Adipocyte (in vitro differentiated cells): ENCODE results near the gene EHMT1.
"Not testable (repeated sequence)": the region's sequence is repeated elsewhere in the genome, so short reads cannot be mapped to it uniquely, and the experiment has no call there.

ENCODE experiments used
- DNase-seq: peaks from one replicate; pipeline ENCODE4 v3.0.0-alpha.2; 2015; ENCODE audit warnings: low read depth
- H3K27me3 ChIP-seq: replicated peaks from 2 replicates; pipeline ENCODE4 v1.7.0; 2013; ENCODE audit warnings: mild to moderate bottlenecking, low read length, moderate library complexity; ENCODE audit not compliant: control insufficient read depth, insufficient read depth
- H3K36me3 ChIP-seq: 2 replicates; pipeline ENCODE4 v1.7.0; 2013; ENCODE audit warnings: low read length, mild to moderate bottlenecking, moderate library complexity; ENCODE audit not compliant: control insufficient read depth, insufficient read depth, severe bottlenecking
- H3K4me1 ChIP-seq: 2 replicates; pipeline ENCODE4 v1.7.0; 2013; ENCODE audit warnings: mild to moderate bottlenecking, low read length, moderate library complexity; ENCODE audit not compliant: control insufficient read depth, insufficient read depth
- H3K4me3 ChIP-seq: 2 replicates; pipeline ENCODE4 v1.7.0; 2013; ENCODE audit warnings: mild to moderate bottlenecking, low read length, moderate library complexity
- H3K9ac ChIP-seq: 2 replicates; pipeline ENCODE4 v1.7.0; 2013; ENCODE audit warnings: mild to moderate bottlenecking, low read length, moderate library complexity
- H3K9me3 ChIP-seq: 2 replicates; pipeline ENCODE4 v1.7.0; 2013; ENCODE audit warnings: mild to moderate bottlenecking, low read length, moderate library complexity; ENCODE audit not compliant: control insufficient read depth

Gene EHMT1

GRCh38 chr9:137878146-137878941, 259.5 kb downstream of the EHMT1 start:
- no peaks in the 10 kb centered on the region for H3K9me3 ChIP-seq
- peak; percentile 35 for DNase-seq
- peaks cover 2% of the 10 kb centered on the region for H3K4me1 ChIP-seq
- no peaks in the 10 kb centered on the region for H3K36me3 ChIP-seq
- no peak overlapping the region for H3K4me3 ChIP-seq
- peaks cover 28% of the 10 kb centered on the region for H3K27me3 ChIP-seq
- no peak overlapping the region for H3K9ac ChIP-seq

DNA sequence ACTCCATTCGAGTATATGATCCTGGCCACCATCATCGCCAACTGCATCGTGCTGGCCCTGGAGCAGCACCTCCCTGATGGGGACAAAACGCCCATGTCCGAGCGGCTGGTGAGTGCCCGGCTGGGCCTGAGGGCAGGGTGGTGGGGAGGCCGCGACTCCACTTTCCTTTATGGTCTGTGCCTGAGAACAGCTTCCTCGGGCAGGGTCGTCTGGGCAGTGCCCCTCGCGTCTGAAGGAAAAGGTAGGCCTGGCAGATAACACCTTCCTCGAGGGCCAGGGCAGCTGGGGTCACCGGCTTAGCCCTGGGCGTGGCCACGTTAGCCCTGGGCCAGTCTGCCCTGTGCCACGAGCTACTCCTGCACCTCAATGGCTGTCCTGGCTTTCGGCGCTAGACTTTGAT, 260.2 kb downstream of the EHMT1 start:
- H3K4me3 ChIP-seq: no peak overlapping the region
- no peak for DNase-seq
- H3K9ac ChIP-seq: no peak overlapping the region
- no peaks in the 10 kb centered on the region for H3K9me3 ChIP-seq
- no peaks in the 10 kb centered on the region for H3K36me3 ChIP-seq
- H3K4me1 ChIP-seq: peaks cover 2% of the 10 kb centered on the region
- peaks cover 28% of the 10 kb centered on the region for H3K27me3 ChIP-seq

DNA sequence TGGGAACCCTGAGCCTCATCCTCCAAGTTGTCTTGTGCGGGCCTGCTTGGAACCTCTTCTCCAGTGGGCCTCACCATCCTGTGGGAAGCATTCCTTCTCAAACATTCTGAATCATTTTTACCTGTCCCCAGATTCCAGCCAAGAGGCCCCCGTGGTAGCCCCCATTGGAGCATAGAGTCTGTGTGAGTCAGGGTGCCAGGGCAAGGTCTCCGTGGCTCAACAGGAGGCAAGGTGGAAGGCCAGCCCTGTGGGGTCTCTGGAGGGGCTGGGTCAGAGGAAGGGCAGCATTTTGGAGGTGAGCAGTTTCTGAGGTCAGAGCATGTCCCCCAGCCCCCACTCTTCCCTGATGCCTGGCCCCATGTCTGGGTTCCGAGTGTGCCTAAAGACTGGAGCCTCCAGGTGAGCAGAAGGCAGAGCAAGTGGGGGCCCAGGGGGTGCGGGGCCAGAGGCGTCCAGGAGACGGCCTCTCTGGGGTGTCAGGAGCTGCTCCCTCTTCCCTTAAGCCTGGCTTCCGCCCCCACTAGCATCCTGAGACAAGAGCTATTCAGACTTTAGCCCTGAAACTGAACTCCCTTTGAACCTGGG, 260.9 kb downstream of the EHMT1 start:
- no peak overlapping the region for H3K9ac ChIP-seq
- H3K9me3 ChIP-seq: no peaks in the 10 kb centered on the region
- H3K36me3 ChIP-seq: no peaks in the 10 kb centered on the region
- no peak overlapping the region for H3K4me3 ChIP-seq
- H3K4me1 ChIP-seq: peaks cover 2% of the 10 kb centered on the region
- H3K27me3 ChIP-seq: peaks cover 28% of the 10 kb centered on the region
- no peak for DNase-seq

DNA sequence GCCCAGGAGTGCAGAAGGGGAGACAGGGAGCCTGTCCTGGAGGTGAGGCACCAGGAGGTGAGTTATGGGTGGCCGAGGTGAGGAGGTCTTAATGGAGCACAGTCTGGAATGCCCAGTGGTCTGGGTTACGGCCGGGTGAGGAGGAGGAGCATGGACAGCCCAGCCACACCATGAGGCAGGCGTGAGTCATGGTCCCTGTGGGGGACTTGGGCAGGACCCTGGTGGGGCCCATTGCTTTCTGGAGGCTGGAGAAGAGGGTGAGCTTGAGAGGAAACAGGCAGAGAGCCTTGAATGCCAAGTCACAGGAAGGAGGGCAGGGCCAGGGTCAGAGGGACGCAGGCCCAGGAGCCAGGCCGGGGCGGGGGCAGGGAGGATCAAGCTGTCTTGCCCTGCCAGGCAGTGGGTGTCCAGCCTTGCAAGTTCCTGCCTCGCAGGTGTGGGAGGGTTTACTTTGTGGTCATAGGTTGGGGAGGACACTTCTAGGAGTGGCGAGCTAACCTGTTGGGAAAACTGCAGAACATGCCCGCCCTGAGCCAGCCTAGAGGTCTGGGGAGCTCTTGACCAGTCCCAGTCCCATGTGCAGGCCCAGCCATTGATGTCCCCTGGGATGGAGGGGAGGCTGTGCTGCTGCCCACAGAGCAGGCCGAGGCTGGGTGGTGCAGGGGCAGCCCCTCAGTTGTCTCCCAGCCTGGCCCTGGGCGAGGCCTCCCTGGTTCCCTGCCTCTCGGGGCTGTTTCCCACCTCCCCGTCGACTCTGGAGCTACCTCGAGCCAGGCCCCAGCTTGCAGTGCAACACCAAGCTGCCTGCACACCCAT, 261.6 kb downstream of the EHMT1 start:
- no peaks in the 10 kb centered on the region for H3K9me3 ChIP-seq
- no peak overlapping the region for H3K4me3 ChIP-seq
- no peaks in the 10 kb centered on the region for H3K36me3 ChIP-seq
- DNase-seq: no peak
- peaks cover 28% of the 10 kb centered on the region for H3K27me3 ChIP-seq
- H3K4me1 ChIP-seq: peaks cover 2% of the 10 kb centered on the region
- H3K9ac ChIP-seq: no peak overlapping the region

DNA sequence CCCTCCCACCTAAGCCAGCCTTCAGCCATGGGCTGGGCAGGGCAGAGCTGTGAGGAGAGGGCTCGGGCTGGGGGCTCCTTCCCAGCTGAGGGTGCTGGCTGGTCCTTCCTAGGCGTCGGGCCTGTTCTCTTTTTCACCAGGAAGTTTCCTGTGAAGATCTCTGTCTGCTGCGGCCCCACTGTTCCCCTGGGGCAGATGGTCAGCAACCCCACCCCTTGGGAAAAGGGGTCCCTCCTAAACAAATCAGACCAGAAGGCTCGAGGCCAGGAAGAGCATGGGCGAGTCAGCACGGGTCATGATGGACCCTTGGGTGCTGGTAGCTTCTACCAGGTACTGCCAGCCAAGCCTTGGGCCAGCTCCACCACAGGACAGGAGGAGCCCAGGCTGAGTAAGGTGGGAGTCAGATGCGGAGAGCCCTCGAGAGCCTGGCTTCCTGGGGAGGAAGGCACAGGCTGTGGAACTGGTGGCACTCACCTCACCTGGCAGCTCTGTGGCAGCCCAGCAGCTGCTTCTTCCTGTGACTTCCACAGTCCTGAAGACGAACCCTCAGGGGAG, 262.2 kb downstream of the EHMT1 start:
- no peaks in the 10 kb centered on the region for H3K9me3 ChIP-seq
- peaks cover 21% of the 10 kb centered on the region for H3K27me3 ChIP-seq
- DNase-seq: no peak
- no peak overlapping the region for H3K9ac ChIP-seq
- peaks cover 2% of the 10 kb centered on the region for H3K4me1 ChIP-seq
- H3K4me3 ChIP-seq: no peak overlapping the region
- H3K36me3 ChIP-seq: no peaks in the 10 kb centered on the region

- Histone ChIP-seq H3K9me3 (no peaks in the 10 kb centered on the region), H3K4me3 (no peak overlapping the region), H3K9ac (no peak overlapping the region), H3K36me3 (no peaks in the 10 kb centered on the region), H3K27me3 (peaks cover 14% of the 10 kb centered on the region), H3K4me1 (peaks cover 2% of the 10 kb centered on the region)
- no peak for DNase-seq
Observed at GRCh38 chr9:137881591-137882505, 263.0 kb downstream of the EHMT1 start.

GRCh38 chr9:137882506-137882821, 263.7 kb downstream of the EHMT1 start:
- Histone ChIP-seq H3K4me3 (no peak overlapping the region), H3K9me3 (no peaks in the 10 kb centered on the region), H3K36me3 (no peaks in the 10 kb centered on the region), H3K9ac (no peak overlapping the region), H3K27me3 (peaks cover 12% of the 10 kb centered on the region), H3K4me1 (peaks cover 2% of the 10 kb centered on the region)
- DNase-seq: no peak

- H3K4me3 ChIP-seq, H3K9me3 ChIP-seq, DNase-seq, H3K9ac ChIP-seq, H3K4me1 ChIP-seq, H3K36me3 ChIP-seq: not testable (repeated sequence)
- H3K27me3 ChIP-seq: peaks cover 11% of the 10 kb centered on the region
Observed at GRCh38 chr9:137883977-137884376, 265.2 kb downstream of the EHMT1 start.

GRCh38 chr9:137884547-137884946, 265.7 kb downstream of the EHMT1 start:
- not testable (repeated sequence) for H3K4me3 ChIP-seq, H3K9ac ChIP-seq, DNase-seq, H3K27me3 ChIP-seq, H3K36me3 ChIP-seq, H3K4me1 ChIP-seq, H3K9me3 ChIP-seq

GRCh38 chr9:137885121-137885520, 266.3 kb downstream of the EHMT1 start:
- not testable (repeated sequence) for H3K9me3 ChIP-seq, H3K9ac ChIP-seq, H3K27me3 ChIP-seq, H3K4me1 ChIP-seq, H3K4me3 ChIP-seq, H3K36me3 ChIP-seq, DNase-seq
